ENCODE data around the gene ARHGAP19.

DNA sequence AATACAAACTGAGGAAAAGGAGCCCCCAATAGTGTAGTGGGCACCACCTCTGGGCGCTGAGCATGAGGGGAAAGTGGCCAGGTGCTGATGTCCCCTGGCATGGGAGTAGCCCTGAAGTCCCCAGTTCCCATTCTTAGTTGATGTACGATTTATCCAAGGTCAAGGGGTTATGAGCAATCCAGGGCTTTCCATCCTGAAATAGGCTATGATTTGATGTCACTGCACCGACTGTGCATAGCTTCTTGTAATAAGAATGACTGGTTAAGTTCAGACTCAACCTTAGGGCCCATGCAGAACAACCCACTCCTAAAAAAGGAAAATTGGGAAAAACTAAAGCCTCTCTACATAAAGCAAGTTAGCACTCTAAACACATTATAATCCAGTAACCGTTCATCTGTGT, 31.1 kb upstream of the ARHGAP19 start:
- TF ChIP-seq, protein P1, sequence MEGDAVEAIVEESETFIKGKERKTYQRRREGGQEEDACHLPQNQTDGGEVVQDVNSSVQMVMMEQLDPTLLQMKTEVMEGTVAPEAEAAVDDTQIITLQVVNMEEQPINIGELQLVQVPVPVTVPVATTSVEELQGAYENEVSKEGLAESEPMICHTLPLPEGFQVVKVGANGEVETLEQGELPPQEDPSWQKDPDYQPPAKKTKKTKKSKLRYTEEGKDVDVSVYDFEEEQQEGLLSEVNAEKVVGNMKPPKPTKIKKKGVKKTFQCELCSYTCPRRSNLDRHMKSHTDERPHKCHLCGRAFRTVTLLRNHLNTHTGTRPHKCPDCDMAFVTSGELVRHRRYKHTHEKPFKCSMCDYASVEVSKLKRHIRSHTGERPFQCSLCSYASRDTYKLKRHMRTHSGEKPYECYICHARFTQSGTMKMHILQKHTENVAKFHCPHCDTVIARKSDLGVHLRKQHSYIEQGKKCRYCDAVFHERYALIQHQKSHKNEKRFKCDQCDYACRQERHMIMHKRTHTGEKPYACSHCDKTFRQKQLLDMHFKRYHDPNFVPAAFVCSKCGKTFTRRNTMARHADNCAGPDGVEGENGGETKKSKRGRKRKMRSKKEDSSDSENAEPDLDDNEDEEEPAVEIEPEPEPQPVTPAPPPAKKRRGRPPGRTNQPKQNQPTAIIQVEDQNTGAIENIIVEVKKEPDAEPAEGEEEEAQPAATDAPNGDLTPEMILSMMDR (IDR thresholded peaks at IDR 0.05; ENCODE audit: insufficient read depth, low read length, poor library complexity, severe bottlenecking): no peak
- TF ChIP-seq EZH2phosphoT487 (conservative IDR thresholded peaks at IDR 0.05; ENCODE audit: low read length): no peak
